Transverse colon (tissue), 3 donors: ENCODE measurements around the gene PKDCC.

Experiments used
- EP300 ChIP-seq: sonication (generic); formaldehyde crosslinking; IDR thresholded peaks from one replicate; pipeline ENCODE4 v1.6.1; 2017; ENCODE audit warnings: antibody characterized with exemption, low read depth
- TF ChIP-seq, protein P1 (sequence below), 5 experiments: fragments of 200-600 bp in 3 of 5; fragments of 450-650 bp in 2 of 5; sonication (generic) in 3 of 5; IDR thresholded peaks; 1 replicate in 2 of 5; 2 replicates in 3 of 5; pipeline ENCODE4 v1.5.1; 2016 to 2017; ENCODE audit warnings: antibody characterized with exemption in 5 of 5, inconsistent platforms in 3 of 5, mild to moderate bottlenecking in 2 of 5, moderate library complexity in 1 of 5

DNA sequence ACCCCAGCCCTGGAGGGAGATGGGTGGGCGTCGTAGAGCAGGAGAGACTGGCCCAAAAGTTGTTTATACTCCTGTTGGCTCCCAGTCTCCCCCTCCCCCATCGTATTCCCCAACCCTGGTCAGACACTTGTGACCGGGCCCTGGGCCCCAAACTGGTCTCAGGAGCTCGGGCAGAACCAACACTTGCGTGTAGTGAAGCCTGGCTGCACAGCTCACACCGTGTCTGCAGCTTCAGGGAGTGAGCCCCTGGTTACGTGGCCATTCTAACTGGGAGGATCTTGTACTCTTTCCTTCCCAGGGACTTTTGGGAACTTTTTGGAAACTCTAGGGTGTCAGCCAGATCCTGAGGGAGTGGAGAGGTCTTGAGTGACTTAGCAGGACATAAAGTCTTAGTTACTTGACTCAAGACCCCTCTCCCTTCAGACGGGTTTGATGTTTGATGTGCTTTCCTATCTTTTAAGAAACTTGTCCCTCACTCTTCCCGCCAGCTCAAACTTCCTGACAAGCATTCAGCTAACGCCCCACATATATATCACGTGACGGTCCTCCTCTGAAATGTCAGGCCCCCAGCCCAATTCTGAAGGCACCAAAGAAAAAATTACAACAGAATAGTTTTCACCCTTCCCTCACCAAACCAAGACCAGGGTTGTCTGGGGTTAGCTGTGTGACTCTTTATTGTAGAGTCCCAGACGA, 2.3 kb downstream of the PKDCC start:
- TF ChIP-seq, protein P1, sequence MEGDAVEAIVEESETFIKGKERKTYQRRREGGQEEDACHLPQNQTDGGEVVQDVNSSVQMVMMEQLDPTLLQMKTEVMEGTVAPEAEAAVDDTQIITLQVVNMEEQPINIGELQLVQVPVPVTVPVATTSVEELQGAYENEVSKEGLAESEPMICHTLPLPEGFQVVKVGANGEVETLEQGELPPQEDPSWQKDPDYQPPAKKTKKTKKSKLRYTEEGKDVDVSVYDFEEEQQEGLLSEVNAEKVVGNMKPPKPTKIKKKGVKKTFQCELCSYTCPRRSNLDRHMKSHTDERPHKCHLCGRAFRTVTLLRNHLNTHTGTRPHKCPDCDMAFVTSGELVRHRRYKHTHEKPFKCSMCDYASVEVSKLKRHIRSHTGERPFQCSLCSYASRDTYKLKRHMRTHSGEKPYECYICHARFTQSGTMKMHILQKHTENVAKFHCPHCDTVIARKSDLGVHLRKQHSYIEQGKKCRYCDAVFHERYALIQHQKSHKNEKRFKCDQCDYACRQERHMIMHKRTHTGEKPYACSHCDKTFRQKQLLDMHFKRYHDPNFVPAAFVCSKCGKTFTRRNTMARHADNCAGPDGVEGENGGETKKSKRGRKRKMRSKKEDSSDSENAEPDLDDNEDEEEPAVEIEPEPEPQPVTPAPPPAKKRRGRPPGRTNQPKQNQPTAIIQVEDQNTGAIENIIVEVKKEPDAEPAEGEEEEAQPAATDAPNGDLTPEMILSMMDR (IDR thresholded peaks at IDR 0.05) = no peak
- no peak for TF ChIP-seq EP300
